ENCODE data around the gene ATP11B.
A peak's percentile ranks its signal among the peaks of the same experiment; 100 is the strongest.
"Not testable (repeated sequence)": the region's sequence is repeated elsewhere in the genome, so short reads cannot be mapped to it uniquely, and the experiment has no call there.

ATP11B gene

DNA sequence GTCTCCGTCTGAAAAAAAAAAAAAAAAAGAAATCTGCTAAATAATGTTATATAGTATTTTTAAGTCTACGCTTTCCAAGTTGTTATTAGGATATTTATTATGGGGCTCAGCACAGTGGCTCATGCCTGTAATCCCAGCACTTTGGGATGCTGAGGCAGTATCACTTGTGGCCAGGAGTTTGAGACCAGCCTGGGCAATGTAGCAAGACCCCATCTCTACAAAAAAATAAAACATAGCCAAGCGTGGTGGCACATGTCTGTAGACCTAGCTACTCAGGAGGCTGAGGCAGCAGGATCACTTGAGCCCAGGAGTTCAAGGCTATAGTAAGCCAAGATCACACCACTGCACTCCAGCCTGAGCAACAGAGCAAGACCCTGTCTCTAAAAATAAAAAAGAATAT, 77.6 kb downstream of the ATP11B start:
- H4K8ac ChIP-seq (ENCODE audit: low read depth, low read length); H3K4me1 ChIP-seq (ENCODE audit: control insufficient read depth in 1 of 2, insufficient read depth in 2 of 2, low read length in 2 of 2); DNase-seq; H3K79me1 ChIP-seq (ENCODE audit: low read length); H3K4me3 ChIP-seq (ENCODE audit: low read depth, low read length); H2AK5ac ChIP-seq (ENCODE audit: low read length); H4K91ac ChIP-seq (ENCODE audit: low read depth, low read length); H3K14ac ChIP-seq (ENCODE audit: low read length); H3K27me3 ChIP-seq (ENCODE audit: insufficient read depth, low read length); H3K9me3 ChIP-seq (ENCODE audit: insufficient read depth, low read depth, low read length); H3K4ac ChIP-seq (ENCODE audit: low read depth, low read length); H2BK12ac ChIP-seq (ENCODE audit: low read length); H3K79me2 ChIP-seq (ENCODE audit: control insufficient read depth, insufficient read depth, low read length, poor library complexity); H3K9ac ChIP-seq (ENCODE audit: low read length); H2BK5ac ChIP-seq (ENCODE audit: low read depth, low read length, poor library complexity); H3K23ac ChIP-seq (ENCODE audit: low read length); H2AFZ ChIP-seq (ENCODE audit: insufficient read depth, low read length, poor library complexity); H3K18ac ChIP-seq (ENCODE audit: low read length); H3K4me2 ChIP-seq (ENCODE audit: low read length); H4K12ac ChIP-seq (ENCODE audit: low read depth, low read length); H3K27ac ChIP-seq (ENCODE audit: low read depth, low read length); H2BK120ac ChIP-seq (ENCODE audit: insufficient read depth, low read length, poor library complexity): not testable (repeated sequence)
- H3K36me3 ChIP-seq (ENCODE audit: control insufficient read depth in 1 of 2, insufficient read depth in 2 of 2, low read length in 2 of 2): peaks cover 7 to 10% of the 10 kb centered on the region in 2 experiments
- no CpG with 5 or more reads among the region's 3 CpGs for WGBS (ENCODE audit: extremely low coverage, insufficient coverage, insufficient read length)

DNA sequence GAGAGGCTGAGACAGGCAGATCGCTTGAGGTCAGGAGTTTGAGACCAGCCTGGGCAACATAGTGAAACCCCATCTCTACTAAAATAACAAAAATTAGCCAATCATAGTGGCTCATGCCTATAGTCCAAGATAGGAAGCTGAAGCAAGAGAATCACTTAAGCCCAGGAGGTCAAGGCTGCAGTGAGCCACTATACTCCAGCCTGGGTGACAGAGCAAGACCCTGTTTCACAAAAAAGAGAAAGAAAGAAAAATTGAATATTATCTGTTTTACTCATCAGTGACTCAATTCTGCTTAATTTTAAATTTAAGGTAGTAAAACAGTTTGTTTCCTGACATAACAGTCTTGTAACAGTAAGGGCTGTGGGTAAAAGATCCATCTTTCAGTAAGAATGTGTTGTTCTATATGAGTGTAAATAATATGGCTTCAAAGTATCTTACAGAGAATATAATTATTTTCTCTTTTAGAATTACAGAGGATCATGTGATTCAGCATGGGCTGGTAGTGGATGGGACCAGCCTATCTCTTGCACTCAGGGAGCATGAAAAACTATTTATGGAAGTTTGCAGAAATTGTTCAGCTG, 85.8 kb downstream of the ATP11B start:
- no peak overlapping the region for H3K14ac ChIP-seq (ENCODE audit: low read length)
- no peak overlapping the region for H2AFZ ChIP-seq (ENCODE audit: insufficient read depth, low read length, poor library complexity)
- H4K12ac ChIP-seq (ENCODE audit: low read depth, low read length): no peak overlapping the region
- no peak overlapping the region for H2BK5ac ChIP-seq (ENCODE audit: low read depth, low read length, poor library complexity)
- H2AK5ac ChIP-seq (ENCODE audit: low read length): no peak overlapping the region
- no peak overlapping the region for H2BK120ac ChIP-seq (ENCODE audit: insufficient read depth, low read length, poor library complexity)
- peaks cover 6 to 7% of the 10 kb centered on the region in 2 experiments for H3K36me3 ChIP-seq (ENCODE audit: control insufficient read depth in 1 of 2, insufficient read depth in 2 of 2, low read length in 2 of 2)
- H3K4me1 ChIP-seq (ENCODE audit: control insufficient read depth in 1 of 2, insufficient read depth in 2 of 2, low read length in 2 of 2): no peaks in the 10 kb centered on the region
- H3K23ac ChIP-seq (ENCODE audit: low read length): no peak overlapping the region
- no peaks in the 10 kb centered on the region for H3K79me1 ChIP-seq (ENCODE audit: low read length)
- H3K4me3 ChIP-seq (ENCODE audit: low read depth, low read length): no peak overlapping the region
- no peak overlapping the region for H3K4ac ChIP-seq (ENCODE audit: low read depth, low read length)
- DNase-seq: no peak
- H3K9ac ChIP-seq (ENCODE audit: low read length): no peak overlapping the region
- no peak overlapping the region for H4K8ac ChIP-seq (ENCODE audit: low read depth, low read length)
- H3K27ac ChIP-seq (ENCODE audit: low read depth, low read length): no peak overlapping the region
- WGBS (ENCODE audit: extremely low coverage, insufficient coverage, insufficient read length): no CpG with 5 or more reads among the region's 1 CpG
- no peak overlapping the region for H4K91ac ChIP-seq (ENCODE audit: low read depth, low read length)
- H2BK12ac ChIP-seq (ENCODE audit: low read length): no peak overlapping the region
- no peak overlapping the region for H3K4me2 ChIP-seq (ENCODE audit: low read length)
- H3K9me3 ChIP-seq (ENCODE audit: insufficient read depth, low read depth, low read length): peaks cover 2% of the 10 kb centered on the region
- H3K18ac ChIP-seq (ENCODE audit: low read length): no peak overlapping the region
- H3K27me3 ChIP-seq (ENCODE audit: insufficient read depth, low read length): no peaks in the 10 kb centered on the region
- no peaks in the 10 kb centered on the region for H3K79me2 ChIP-seq (ENCODE audit: control insufficient read depth, insufficient read depth, low read length, poor library complexity)

DNA sequence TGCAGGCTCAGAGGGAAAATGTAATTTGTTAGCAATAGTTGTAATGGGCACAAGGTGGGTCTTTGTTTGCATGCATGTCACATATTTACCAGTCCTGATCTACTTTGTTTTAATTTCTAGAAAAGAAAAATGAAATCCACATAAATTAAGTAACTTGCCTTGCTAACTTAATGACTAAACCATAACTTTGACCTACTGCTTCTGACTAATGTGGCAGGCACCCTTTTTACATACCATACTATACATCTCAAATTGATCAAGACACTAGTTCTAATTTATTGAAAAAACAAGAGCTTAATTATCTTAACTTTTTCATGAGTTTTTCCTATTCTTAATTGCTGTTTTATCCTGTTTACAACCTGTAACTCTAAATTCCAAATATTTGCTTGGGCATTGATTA, 93.2 kb downstream of the ATP11B start:
- no peak overlapping the region for H3K9ac ChIP-seq (ENCODE audit: low read length)
- no peak overlapping the region for H2AK5ac ChIP-seq (ENCODE audit: low read length)
- no peaks in the 10 kb centered on the region for H3K27me3 ChIP-seq (ENCODE audit: insufficient read depth, low read length)
- H2BK120ac ChIP-seq (ENCODE audit: insufficient read depth, low read length, poor library complexity): no peak overlapping the region
- H2BK5ac ChIP-seq (ENCODE audit: low read depth, low read length, poor library complexity): no peak overlapping the region
- H3K4me3 ChIP-seq (ENCODE audit: low read depth, low read length): no peak overlapping the region
- H4K91ac ChIP-seq (ENCODE audit: low read depth, low read length): no peak overlapping the region
- H3K4me2 ChIP-seq (ENCODE audit: low read length): no peak overlapping the region
- no peak overlapping the region for H4K12ac ChIP-seq (ENCODE audit: low read depth, low read length)
- no peak overlapping the region for H2BK12ac ChIP-seq (ENCODE audit: low read length)
- no peaks in the 10 kb centered on the region for H3K79me1 ChIP-seq (ENCODE audit: low read length)
- no peak overlapping the region for H3K14ac ChIP-seq (ENCODE audit: low read length)
- no peaks in the 10 kb centered on the region for H3K4me1 ChIP-seq (ENCODE audit: control insufficient read depth in 1 of 2, insufficient read depth in 2 of 2, low read length in 2 of 2)
- no peak overlapping the region for H3K27ac ChIP-seq (ENCODE audit: low read depth, low read length)
- H3K4ac ChIP-seq (ENCODE audit: low read depth, low read length): no peak overlapping the region
- H2AFZ ChIP-seq (ENCODE audit: insufficient read depth, low read length, poor library complexity): no peak overlapping the region
- DNase-seq: peak in 1 of 2 donors; percentile 7
- H3K23ac ChIP-seq (ENCODE audit: low read length): no peak overlapping the region
- H3K18ac ChIP-seq (ENCODE audit: low read length): no peak overlapping the region
- no peaks in the 10 kb centered on the region for H3K9me3 ChIP-seq (ENCODE audit: insufficient read depth, low read depth, low read length)
- H4K8ac ChIP-seq (ENCODE audit: low read depth, low read length): no peak overlapping the region
- no peaks in the 10 kb centered on the region for H3K79me2 ChIP-seq (ENCODE audit: control insufficient read depth, insufficient read depth, low read length, poor library complexity)
- peaks cover 2% of the 10 kb centered on the region in 2 experiments for H3K36me3 ChIP-seq (ENCODE audit: control insufficient read depth in 1 of 2, insufficient read depth in 2 of 2, low read length in 2 of 2)

DNA sequence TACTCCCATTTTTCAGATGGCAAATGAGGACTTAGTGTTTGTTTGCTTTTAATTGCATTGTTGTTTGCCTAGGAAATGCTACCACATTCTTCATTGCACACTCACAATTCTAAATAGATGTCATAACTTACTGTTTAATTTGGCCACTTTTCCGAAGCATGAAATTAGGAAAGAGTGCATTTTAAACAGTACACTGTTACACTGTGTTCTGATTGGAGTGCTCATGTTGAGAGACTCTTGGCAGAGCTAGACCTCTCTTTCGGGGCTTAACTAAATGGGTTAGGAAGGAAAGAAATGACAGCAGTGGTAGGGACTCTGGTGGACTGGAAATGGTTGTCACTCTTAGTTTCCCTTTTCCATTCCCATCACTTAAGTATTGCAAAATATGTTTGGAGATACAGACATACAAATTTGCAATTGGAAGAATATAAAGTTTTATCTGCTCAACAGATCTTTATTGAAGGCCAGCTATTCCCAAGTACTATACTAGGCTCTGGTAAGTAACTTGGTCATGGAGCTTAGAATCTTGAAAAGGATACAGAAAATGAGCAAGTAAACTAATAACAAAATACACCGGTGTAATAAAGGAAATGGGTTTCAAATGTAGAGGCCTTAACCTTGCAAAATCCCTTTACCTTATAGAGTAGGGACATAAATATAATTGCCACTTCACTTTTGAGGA, 96.8 kb downstream of the ATP11B start:
- H3K79me1 ChIP-seq (ENCODE audit: low read length): no peaks in the 10 kb centered on the region
- H4K8ac ChIP-seq (ENCODE audit: low read depth, low read length): no peak overlapping the region
- no peak overlapping the region for H2BK5ac ChIP-seq (ENCODE audit: low read depth, low read length, poor library complexity)
- WGBS (ENCODE audit: extremely low coverage, insufficient coverage, insufficient read length): no CpG with 5 or more reads among the region's 3 CpGs
- no peak overlapping the region for H2BK12ac ChIP-seq (ENCODE audit: low read length)
- H4K12ac ChIP-seq (ENCODE audit: low read depth, low read length): no peak overlapping the region
- H3K9me3 ChIP-seq (ENCODE audit: insufficient read depth, low read depth, low read length): no peaks in the 10 kb centered on the region
- H3K79me2 ChIP-seq (ENCODE audit: control insufficient read depth, insufficient read depth, low read length, poor library complexity): no peaks in the 10 kb centered on the region
- no peak overlapping the region for H3K4me3 ChIP-seq (ENCODE audit: low read depth, low read length)
- H3K9ac ChIP-seq (ENCODE audit: low read length): no peak overlapping the region
- H2AK5ac ChIP-seq (ENCODE audit: low read length): no peak overlapping the region
- no peak overlapping the region for H3K4me2 ChIP-seq (ENCODE audit: low read length)
- no peak overlapping the region for H2BK120ac ChIP-seq (ENCODE audit: insufficient read depth, low read length, poor library complexity)
- H3K36me3 ChIP-seq (ENCODE audit: control insufficient read depth in 1 of 2, insufficient read depth in 2 of 2, low read length in 2 of 2): no peaks in the 10 kb centered on the region
- no peak overlapping the region for H3K23ac ChIP-seq (ENCODE audit: low read length)
- H4K91ac ChIP-seq (ENCODE audit: low read depth, low read length): no peak overlapping the region
- H2AFZ ChIP-seq (ENCODE audit: insufficient read depth, low read length, poor library complexity): no peak overlapping the region
- H3K18ac ChIP-seq (ENCODE audit: low read length): no peak overlapping the region
- no peak overlapping the region for H3K27ac ChIP-seq (ENCODE audit: low read depth, low read length)
- H3K27me3 ChIP-seq (ENCODE audit: insufficient read depth, low read length): no peaks in the 10 kb centered on the region
- DNase-seq: no peak
- H3K14ac ChIP-seq (ENCODE audit: low read length): no peak overlapping the region
- no peaks in the 10 kb centered on the region for H3K4me1 ChIP-seq (ENCODE audit: control insufficient read depth in 1 of 2, insufficient read depth in 2 of 2, low read length in 2 of 2)
- no peak overlapping the region for H3K4ac ChIP-seq (ENCODE audit: low read depth, low read length)

All from trophoblast cell (in vitro differentiated cells and primary cell).